Adrenal gland (tissue), 12 donors: Measurements from ENCODE around the gene MYCBPAP. TPM values are rescaled to one million over a fixed set of nuclear protein-coding genes. Genes with fewer than 3 reads are reported as not detected.
A peak's percentile ranks its signal among the peaks of the same experiment; 100 is the strongest.

ENCODE experiments used
- DNase-seq, 7 donors: peaks; one replicate each; pipeline ENCODE4 v3.0.0-alpha.2; 2019 to 2020
- H3K27ac ChIP-seq, 5 donors: fragments of 200-600 bp; sonication (generic) in 4 of 5; 1 replicate in 3 of 5; 2 replicates in 2 of 5; pipeline versions ENCODE4 v1.5.1 to v1.8.0; 2016 to 2020; ENCODE audit warnings: mild to moderate bottlenecking in 1 of 5
- H3K27me3 ChIP-seq: fragments of 200-600 bp; 2 replicates; pipeline ENCODE4 v1.8.0; 2021
- H3K36me3 ChIP-seq, 2 donors: fragments of 200-600 bp; replicated peaks in 1 of 2; 1 replicate in 1 of 2; 2 replicates in 1 of 2; pipeline versions ENCODE4 v1.5.1 to v1.8.0; 2018 to 2022
- H3K4me1 ChIP-seq, 2 donors: fragments of 200-600 bp; replicated peaks in 1 of 2; 1 replicate in 1 of 2; 2 replicates in 1 of 2; pipeline versions ENCODE4 v1.5.1 to v1.8.0; 2018 to 2021
- H3K4me3 ChIP-seq, 4 donors: fragments of 200-600 bp; sonication (generic) in 3 of 4; one replicate each; pipeline ENCODE4 v1.5.1; 2016 to 2018
- H3K9me3 ChIP-seq, 3 donors: fragments of 200-600 bp; sonication (generic) in 1 of 3; replicated peaks in 1 of 3; 1 replicate in 2 of 3; 2 replicates in 1 of 3; pipeline versions ENCODE4 v1.5.1 to v1.8.0; 2016 to 2021
- POLR2A ChIP-seq, 2 donors: fragments of 450-650 bp; IDR thresholded peaks; one replicate each; pipeline ENCODE4 v1.6.1; 2017; ENCODE audit warnings: antibody characterized with exemption in 2 of 2, mild to moderate bottlenecking in 2 of 2, moderate library complexity in 1 of 2
- WGBS, 4 donors: extraction: QIAGEN DNeasy Blood & Tissue Kit in 2 of 4; methylation state at CpG; one replicate each; pipeline versions ENCODE4 v1.1.5 to v1.1.7; 2013 to 2017; 5-methylcytosine and 5-hydroxymethylcytosine counted together
- intact Hi-C, 2 donors: fragments of 100-400 bp; cut with DNase I; formaldehyde crosslinking; loops; one replicate each; pipeline versions ENCODE4 v1.14.1 to v1.15.0; 2022 to 2023
- polyA plus RNA-seq, 3 donors: library from polyadenylated mRNA; stranded (reverse); fragments of 200-250 nt in 2 of 3; fragments of 350-450 nt in 1 of 3; fragmentation: Illumina TruSeq in 1 of 3; extraction: RNeasy Lipid Tissue Mini Kit (QIAGEN cat#74804) in 1 of 3; gene quantifications; one replicate each; pipeline ENCODE4 v1.2.3, GENCODE V29; 2013 to 2014
- total RNA-seq, 9 donors: library from RNA; depleted of rRNA in 4 of 9; stranded (reverse); fragments of >200 nt in 4 of 9; fragments of 120-200 nt in 1 of 9; fragmentation: NEBNext Ultra II Directional in 1 of 9; extraction: Animal tissue kit (Norgen Biotek cat#: 25700) in 1 of 9; gene quantifications; one replicate each; pipeline versions ENCODE4 v1.1.0 to v1.2.4, GENCODE V29; 2013 to 2023
- TF ChIP-seq, protein P1 (sequence below), 6 experiments: fragments of 450-650 bp in 4 of 6; fragments of 200-600 bp in 2 of 6; sonication (generic) in 1 of 6; IDR thresholded peaks; 1 replicate in 5 of 6; 2 replicates in 1 of 6; pipeline versions ENCODE4 v1.5.1 to v1.8.0; 2016 to 2021; ENCODE audit warnings: antibody characterized with exemption in 6 of 6, mild to moderate bottlenecking in 2 of 6, moderate library complexity in 1 of 6
- donor health status: healthy with polysubstance abuse.
- donor health status: Bipolar disorder and iron deficiency.
- donor health status: DM: yes; HTN: yes; CAD: no.
- donor health status: DM: no; HTN: no; CAD: no.
- donor health status: DM: no; HTN: no; CAD: no.
- donor health status: DM: yes; HTN: yes; CAD: no.

Gene MYCBPAP
- total and polyA plus RNA-seq, 12 donors = 0.12 to 8.9 (median 2.3) TPM; not detected in 1

DNA sequence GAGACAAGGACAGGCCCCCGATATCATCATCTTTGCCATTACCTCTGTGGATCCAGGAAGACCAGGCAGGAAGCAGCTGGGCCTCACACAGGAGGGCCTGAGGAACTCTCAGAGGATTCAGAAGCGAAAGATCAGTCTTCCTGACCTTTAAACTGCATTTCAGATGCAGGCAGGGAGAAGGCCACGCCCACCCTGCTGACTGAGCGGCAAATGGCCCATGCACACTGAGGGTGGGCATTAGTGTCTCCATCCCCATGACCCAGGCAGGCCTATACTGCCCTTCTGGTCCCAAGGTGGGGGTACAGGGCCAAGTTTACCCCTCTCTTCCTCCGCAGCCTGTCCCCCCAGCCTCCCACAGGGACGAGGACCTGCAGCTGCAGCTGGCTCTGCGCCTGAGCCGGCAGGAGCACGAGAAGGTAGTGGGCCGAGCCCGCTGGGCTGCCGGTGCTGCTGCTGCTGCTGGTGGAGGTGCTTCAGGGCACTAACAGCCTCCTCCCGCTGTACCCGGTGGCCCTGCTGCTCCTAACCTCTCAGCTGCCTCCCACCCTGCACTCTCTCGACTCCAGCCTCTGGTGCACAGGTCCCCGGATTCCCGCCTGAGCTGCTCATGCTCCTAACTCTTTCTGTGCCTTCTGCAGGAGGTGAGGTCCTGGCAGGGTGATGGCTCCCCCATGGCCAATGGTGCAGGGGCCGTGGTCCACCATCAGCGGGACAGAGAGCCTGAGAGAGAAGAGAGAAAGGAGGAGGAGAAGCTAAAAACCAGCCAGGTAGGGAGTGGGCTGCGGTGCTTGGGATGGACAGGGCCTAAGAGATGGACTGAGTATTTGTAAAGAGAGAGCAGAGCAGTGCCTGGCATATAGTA is 30.5 kb downstream of the MYCBPAP start:
- intact Hi-C loops = no loop called here
- TF ChIP-seq, protein P1, sequence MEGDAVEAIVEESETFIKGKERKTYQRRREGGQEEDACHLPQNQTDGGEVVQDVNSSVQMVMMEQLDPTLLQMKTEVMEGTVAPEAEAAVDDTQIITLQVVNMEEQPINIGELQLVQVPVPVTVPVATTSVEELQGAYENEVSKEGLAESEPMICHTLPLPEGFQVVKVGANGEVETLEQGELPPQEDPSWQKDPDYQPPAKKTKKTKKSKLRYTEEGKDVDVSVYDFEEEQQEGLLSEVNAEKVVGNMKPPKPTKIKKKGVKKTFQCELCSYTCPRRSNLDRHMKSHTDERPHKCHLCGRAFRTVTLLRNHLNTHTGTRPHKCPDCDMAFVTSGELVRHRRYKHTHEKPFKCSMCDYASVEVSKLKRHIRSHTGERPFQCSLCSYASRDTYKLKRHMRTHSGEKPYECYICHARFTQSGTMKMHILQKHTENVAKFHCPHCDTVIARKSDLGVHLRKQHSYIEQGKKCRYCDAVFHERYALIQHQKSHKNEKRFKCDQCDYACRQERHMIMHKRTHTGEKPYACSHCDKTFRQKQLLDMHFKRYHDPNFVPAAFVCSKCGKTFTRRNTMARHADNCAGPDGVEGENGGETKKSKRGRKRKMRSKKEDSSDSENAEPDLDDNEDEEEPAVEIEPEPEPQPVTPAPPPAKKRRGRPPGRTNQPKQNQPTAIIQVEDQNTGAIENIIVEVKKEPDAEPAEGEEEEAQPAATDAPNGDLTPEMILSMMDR (IDR thresholded peaks at IDR 0.05) = no peak
- TF ChIP-seq POLR2A (IDR thresholded peaks at IDR 0.05) = no peak
- Histone ChIP-seq H3K4me1 (peaks cover 43 to 44% of the 10 kb centered on the region in 2 donors), H3K9me3 (no peaks in the 10 kb centered on the region), H3K27ac (peak overlapping the region in 1 of 5 donors; percentile 30), H3K4me3 (no peak overlapping the region), H3K27me3 (no peaks in the 10 kb centered on the region), H3K36me3 (peaks cover 0 to 7% of the 10 kb centered on the region in 2 donors)
- 68 to 81% (median 74%) methylated on average over 8 to 20 of the region's 20 CpGs for WGBS, 4 donors
- peak in 1 of 7 donors; percentile 31 for DNase-seq

DNA sequence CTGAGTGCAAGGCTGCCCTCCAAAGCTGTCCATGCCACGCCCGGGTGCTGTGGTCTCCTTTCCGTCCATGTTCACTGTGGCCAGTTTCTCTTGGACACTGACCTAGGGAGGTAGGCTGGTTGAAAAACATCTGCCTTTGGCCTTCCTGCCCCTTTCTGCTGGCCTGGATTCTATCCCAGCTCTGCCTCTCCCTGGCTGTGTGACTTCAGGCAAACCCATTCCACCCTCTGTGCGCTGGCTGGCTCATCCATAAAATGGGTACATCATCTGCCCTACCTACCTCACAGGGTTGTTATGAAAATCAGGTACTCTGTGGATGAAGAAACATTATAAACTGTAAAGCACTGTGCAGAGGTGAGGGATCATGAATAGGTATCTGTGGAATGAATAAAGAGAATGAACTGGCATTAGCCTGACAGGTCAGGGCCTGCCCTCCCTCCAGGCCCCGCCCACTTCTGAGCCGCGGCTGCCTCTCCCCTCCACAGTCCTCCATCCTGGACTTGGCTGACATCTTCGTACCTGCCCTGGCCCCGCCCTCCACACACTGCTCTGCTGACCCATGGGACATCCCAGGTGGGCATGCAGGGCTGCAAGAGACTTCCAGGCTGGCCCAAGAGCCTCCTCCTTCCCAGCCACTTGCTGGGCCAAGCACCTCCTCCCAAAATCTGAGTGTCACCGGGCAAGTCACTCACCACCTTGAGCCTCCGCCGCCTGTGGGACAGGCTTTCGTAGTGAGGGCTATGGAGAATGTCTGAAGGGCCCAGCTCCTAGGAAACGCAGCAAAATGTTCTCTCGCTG is 31.7 kb downstream of the MYCBPAP start:
- WGBS, 4 donors = 52 to 71% (median 66%) methylated on average over 12 to 15 of the region's 15 CpGs
- Histone ChIP-seq H3K4me1 (peaks cover 31 to 39% of the 10 kb centered on the region in 2 donors), H3K36me3 (peaks cover 0 to 7% of the 10 kb centered on the region in 2 donors), H3K27me3 (no peaks in the 10 kb centered on the region), H3K27ac (no peak overlapping the region), H3K9me3 (no peaks in the 10 kb centered on the region), H3K4me3 (no peak overlapping the region)
- TF ChIP-seq, protein P1 (IDR thresholded peaks at IDR 0.05) = no peak
- TF ChIP-seq POLR2A (IDR thresholded peaks at IDR 0.05) = no peak
- peak in 1 of 7 donors; percentile 37 for DNase-seq
- intact Hi-C loops = loop anchor here (5.0 to 10.0 kb wide), 3 partner anchors 53 to 295 kb away; partner anchors contain the start of gene WFIKKN2 (in 1 of the 2)

DNA sequence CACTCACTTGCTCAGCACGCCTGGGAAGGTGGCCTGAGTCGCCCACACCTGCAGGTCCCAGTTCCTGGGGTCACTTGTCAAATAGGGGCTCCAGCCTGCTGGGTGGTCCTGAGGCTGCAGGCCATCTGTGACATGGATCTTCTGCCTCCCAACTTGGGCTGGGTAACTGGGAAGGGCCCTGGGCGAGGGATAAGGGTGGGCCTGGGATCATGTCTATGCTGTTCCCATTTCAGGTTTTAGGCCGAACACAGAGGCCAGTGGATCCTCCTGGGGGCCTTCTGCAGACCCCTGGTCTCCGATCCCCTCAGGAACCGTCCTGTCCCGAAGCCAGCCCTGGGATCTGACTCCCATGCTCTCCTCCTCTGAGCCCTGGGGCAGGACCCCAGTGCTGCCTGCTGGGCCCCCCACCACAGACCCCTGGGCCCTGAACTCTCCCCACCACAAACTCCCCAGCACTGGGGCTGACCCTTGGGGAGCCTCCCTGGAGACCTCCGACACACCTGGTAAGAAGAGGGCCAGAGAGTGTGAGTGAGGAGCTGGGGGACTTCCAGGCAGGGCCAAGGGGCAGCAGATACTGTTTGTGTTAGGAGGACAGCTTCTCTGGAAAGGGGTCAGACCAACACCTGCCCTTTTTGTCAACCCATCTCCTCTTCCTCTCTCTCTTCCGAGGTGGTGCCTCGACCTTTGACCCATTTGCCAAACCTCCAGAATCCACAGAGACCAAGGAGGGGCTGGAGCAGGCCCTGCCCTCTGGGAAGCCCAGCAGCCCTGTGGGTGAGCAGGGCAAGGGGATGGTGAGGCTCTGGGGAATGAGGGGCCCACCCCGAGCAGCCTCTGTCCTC is 32.5 kb downstream of the MYCBPAP start:
- Histone ChIP-seq H3K36me3 (peaks cover 0 to 7% of the 10 kb centered on the region in 2 donors), H3K27ac (peak overlapping the region in 2 of 5 donors; percentile 17 to 83), H3K9me3 (no peaks in the 10 kb centered on the region), H3K4me1 (peaks cover 23 to 32% of the 10 kb centered on the region in 2 donors), H3K4me3 (no peak overlapping the region), H3K27me3 (no peaks in the 10 kb centered on the region)
- DNase-seq = no peak
- intact Hi-C loops = loop anchor here (5.0 to 10.0 kb wide), 3 partner anchors 53 to 294 kb away; partner anchors contain the start of gene WFIKKN2 (in 1 of the 2)
- TF ChIP-seq, protein P1 (IDR thresholded peaks at IDR 0.05) = no peak
- TF ChIP-seq POLR2A (IDR thresholded peaks at IDR 0.05) = no peak
- WGBS, 4 donors = 85 to 91% (median 90%) methylated on average over 7 to 11 of the region's 11 CpGs
